Thyroid gland (tissue), 4 donors: ENCODE measurements around the gene MLLT1.

ENCODE experiments used
- POLR2A ChIP-seq, 2 donors: fragments of 450-650 bp; IDR thresholded peaks; one replicate each; pipeline ENCODE4 v1.6.1; 2017; ENCODE audit warnings: antibody characterized with exemption in 2 of 2, mild to moderate bottlenecking in 2 of 2, moderate library complexity in 1 of 2
- TF ChIP-seq, protein P1 (sequence below), 6 experiments: fragments of 200-600 bp in 3 of 6; fragments of 450-650 bp in 3 of 6; sonication (generic) in 3 of 6; IDR thresholded peaks; one replicate each; pipeline ENCODE4 v1.5.1; 2016 to 2019; ENCODE audit warnings: antibody characterized with exemption in 6 of 6, mild to moderate bottlenecking in 2 of 6, inconsistent platforms in 1 of 6, moderate library complexity in 1 of 6

DNA sequence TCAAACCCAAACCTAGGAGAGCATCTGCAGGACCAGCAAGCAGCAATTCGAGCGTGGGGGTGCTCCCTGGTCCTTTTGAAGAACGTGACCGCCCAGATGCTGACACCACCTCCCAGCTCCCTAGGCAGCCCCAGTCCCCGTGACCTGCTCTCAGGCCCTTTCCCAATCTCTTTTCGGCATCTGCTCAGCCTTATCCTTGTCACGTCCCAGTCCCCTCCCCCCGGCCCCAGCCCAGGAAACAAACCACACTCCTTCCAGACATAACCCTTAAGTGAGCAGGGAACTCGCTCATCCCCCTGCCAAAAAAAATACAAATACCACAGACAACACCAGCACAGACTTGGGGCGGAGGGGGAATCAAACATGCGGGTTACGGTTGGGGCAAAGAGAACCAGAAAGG lies 3.3 kb downstream of the MLLT1 start:
- TF ChIP-seq, protein P1, sequence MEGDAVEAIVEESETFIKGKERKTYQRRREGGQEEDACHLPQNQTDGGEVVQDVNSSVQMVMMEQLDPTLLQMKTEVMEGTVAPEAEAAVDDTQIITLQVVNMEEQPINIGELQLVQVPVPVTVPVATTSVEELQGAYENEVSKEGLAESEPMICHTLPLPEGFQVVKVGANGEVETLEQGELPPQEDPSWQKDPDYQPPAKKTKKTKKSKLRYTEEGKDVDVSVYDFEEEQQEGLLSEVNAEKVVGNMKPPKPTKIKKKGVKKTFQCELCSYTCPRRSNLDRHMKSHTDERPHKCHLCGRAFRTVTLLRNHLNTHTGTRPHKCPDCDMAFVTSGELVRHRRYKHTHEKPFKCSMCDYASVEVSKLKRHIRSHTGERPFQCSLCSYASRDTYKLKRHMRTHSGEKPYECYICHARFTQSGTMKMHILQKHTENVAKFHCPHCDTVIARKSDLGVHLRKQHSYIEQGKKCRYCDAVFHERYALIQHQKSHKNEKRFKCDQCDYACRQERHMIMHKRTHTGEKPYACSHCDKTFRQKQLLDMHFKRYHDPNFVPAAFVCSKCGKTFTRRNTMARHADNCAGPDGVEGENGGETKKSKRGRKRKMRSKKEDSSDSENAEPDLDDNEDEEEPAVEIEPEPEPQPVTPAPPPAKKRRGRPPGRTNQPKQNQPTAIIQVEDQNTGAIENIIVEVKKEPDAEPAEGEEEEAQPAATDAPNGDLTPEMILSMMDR (IDR thresholded peaks at IDR 0.05) = no peak
- TF ChIP-seq POLR2A (IDR thresholded peaks at IDR 0.05) = no peak
